KMS-11 (cell line): Measurements from ENCODE around the gene ADGRD1.

Experiments
- H2AFZ ChIP-seq: fragments of 200-600 bp; sonication (generic); 2 replicates; pipeline ENCODE4 v1.6.1; 2016; ENCODE audit warnings: antibody characterized with exemption, mixed run types, low read depth
- H3K27ac ChIP-seq: fragments of 200-600 bp; sonication (generic); 2 replicates; pipeline ENCODE4 v1.6.1; 2016; ENCODE audit warnings: mild to moderate bottlenecking, mixed run types
- H3K27me3 ChIP-seq: fragments of 200-600 bp; sonication (generic); 2 replicates; pipeline ENCODE4 v1.6.1; 2017; ENCODE audit warnings: mild to moderate bottlenecking, low read depth, mixed run types, moderate library complexity; ENCODE audit not compliant: insufficient read depth
- H3K36me3 ChIP-seq: fragments of 200-600 bp; sonication (generic); 2 replicates; pipeline ENCODE4 v1.6.1; 2017; ENCODE audit warnings: mild to moderate bottlenecking, mixed run types; ENCODE audit not compliant: insufficient read depth
- H3K4me1 ChIP-seq: fragments of 200-600 bp; sonication (generic); 2 replicates; pipeline ENCODE4 v1.6.1; 2016; ENCODE audit warnings: mild to moderate bottlenecking, low read depth, mixed run types; ENCODE audit not compliant: poor library complexity, severe bottlenecking
- H3K4me2 ChIP-seq: fragments of 200-600 bp; sonication (generic); 2 replicates; pipeline ENCODE4 v1.7.0; 2016; ENCODE audit warnings: mild to moderate bottlenecking, mixed run types
- H3K4me3 ChIP-seq: fragments of 200-600 bp; sonication (generic); IDR thresholded peaks from 2 replicates; pipeline ENCODE4 v1.6.1; 2017; ENCODE audit warnings: low read depth, low read length, mixed read lengths; ENCODE audit not compliant: insufficient read depth
- H3K79me2 ChIP-seq: fragments of 200-600 bp; sonication (generic); 2 replicates; pipeline ENCODE4 v1.6.1; 2016; ENCODE audit warnings: low read depth, mixed run types; ENCODE audit not compliant: insufficient read depth
- H3K9ac ChIP-seq: fragments of 200-600 bp; sonication (generic); 2 replicates; pipeline ENCODE4 v1.6.1; 2016; ENCODE audit warnings: mild to moderate bottlenecking, mixed run types
- H4K20me1 ChIP-seq: fragments of 200-600 bp; sonication (generic); 2 replicates; pipeline ENCODE4 v1.6.1; 2016; ENCODE audit warnings: mild to moderate bottlenecking, mixed run types; ENCODE audit not compliant: insufficient read depth
- TF ChIP-seq, protein P1 (sequence below): fragments of 200-600 bp; sonication (generic); conservative IDR thresholded peaks from 2 replicates; pipeline ENCODE4 v1.6.1; 2017; ENCODE audit warnings: low read depth, mild to moderate bottlenecking, antibody characterized with exemption, low read length, moderate library complexity, mixed read lengths

Gene ADGRD1

DNA sequence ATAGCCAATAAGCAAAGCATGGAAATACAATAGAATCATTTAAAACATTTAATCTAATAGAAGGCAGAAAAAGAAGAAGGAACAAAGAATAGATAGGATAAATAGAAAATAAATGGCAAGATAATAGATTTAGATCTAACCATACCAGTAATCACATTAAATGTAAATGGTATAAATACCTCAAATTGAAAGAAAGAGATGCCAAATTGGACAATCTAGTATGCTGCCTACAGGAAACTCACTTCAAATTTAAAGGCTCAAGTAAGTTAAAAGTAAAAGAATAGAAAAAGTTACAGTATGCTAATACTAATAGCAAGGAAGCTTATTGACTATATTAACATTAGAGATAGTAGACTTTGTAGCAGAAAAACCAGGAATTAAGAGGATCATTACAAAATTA is 41.8 kb upstream of the ADGRD1 start:
- no peak overlapping the region for H3K4me2 ChIP-seq
- TF ChIP-seq, protein P1, sequence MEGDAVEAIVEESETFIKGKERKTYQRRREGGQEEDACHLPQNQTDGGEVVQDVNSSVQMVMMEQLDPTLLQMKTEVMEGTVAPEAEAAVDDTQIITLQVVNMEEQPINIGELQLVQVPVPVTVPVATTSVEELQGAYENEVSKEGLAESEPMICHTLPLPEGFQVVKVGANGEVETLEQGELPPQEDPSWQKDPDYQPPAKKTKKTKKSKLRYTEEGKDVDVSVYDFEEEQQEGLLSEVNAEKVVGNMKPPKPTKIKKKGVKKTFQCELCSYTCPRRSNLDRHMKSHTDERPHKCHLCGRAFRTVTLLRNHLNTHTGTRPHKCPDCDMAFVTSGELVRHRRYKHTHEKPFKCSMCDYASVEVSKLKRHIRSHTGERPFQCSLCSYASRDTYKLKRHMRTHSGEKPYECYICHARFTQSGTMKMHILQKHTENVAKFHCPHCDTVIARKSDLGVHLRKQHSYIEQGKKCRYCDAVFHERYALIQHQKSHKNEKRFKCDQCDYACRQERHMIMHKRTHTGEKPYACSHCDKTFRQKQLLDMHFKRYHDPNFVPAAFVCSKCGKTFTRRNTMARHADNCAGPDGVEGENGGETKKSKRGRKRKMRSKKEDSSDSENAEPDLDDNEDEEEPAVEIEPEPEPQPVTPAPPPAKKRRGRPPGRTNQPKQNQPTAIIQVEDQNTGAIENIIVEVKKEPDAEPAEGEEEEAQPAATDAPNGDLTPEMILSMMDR = no peak
- H2AFZ ChIP-seq = no peak overlapping the region
- no peak overlapping the region for H3K9ac ChIP-seq
- H4K20me1 ChIP-seq = no peaks in the 10 kb centered on the region
- no peak overlapping the region for H3K27ac ChIP-seq
- H3K4me1 ChIP-seq = no peaks in the 10 kb centered on the region
- H3K4me3 ChIP-seq = no peak overlapping the region
- no peaks in the 10 kb centered on the region for H3K79me2 ChIP-seq
- H3K36me3 ChIP-seq = no peaks in the 10 kb centered on the region
- H3K27me3 ChIP-seq = no peaks in the 10 kb centered on the region

DNA sequence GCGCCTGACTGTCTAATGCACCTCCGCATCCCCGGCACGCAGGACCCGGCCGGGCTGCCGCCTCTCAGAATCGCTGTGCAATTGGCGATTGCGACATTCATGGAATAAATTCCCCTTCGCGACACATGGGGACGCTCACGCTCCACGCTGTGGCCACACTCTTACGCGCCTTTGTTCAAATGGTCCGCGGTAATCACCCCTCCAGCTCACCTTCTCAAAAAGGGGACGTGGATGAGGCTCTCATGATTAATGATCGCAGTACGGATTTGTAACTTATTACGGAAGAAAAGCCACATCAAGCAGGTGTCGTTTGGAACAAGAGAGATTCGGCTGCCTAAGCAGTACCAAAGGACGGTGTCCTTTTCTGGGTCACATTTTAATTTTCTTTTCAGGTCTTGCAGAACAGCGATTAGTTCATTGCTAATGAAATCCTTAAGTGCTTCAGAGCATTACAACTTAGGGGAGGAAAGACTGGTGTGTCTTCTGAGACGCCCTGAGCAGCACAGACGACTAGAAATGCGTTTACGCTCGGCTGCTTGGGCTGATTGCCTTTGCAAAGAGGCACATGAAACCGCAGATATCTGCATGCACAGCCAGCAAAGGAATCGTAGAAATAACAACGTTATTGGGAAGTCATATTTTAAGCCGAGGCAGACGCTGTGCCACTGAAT is 37.3 kb upstream of the ADGRD1 start:
- Histone ChIP-seq H3K27me3 (no peaks in the 10 kb centered on the region), H3K27ac (no peak overlapping the region), H3K4me1 (no peaks in the 10 kb centered on the region), H3K4me2 (no peak overlapping the region), H3K4me3 (no peak overlapping the region), H3K9ac (no peak overlapping the region), H2AFZ (no peak overlapping the region), H3K36me3 (no peaks in the 10 kb centered on the region), H4K20me1 (no peaks in the 10 kb centered on the region), H3K79me2 (no peaks in the 10 kb centered on the region)
- TF ChIP-seq, protein P1 = no peak

DNA sequence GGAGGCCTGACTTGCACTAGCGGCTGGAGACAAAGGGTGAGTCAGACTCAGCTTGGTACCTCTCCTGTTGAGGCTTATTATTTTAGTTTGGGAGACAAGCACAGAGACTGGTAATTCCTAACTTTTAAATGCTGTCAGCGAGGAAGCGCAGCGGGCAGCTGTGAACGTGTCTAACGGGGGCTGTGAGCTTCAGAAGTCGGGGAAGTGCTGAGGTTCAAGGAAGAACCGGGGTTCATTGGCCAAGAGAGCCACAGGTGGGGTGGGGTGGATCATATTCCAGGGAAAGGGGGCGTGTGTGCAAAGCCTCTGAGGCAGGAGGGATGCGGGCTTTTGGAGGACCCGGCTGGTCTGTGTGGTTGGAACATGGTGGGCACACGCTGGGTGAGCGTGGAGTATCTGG is 36.1 kb upstream of the ADGRD1 start:
- no peak overlapping the region for H2AFZ ChIP-seq
- H3K4me2 ChIP-seq = no peak overlapping the region
- H3K27me3 ChIP-seq = no peaks in the 10 kb centered on the region
- no peak overlapping the region for H3K4me3 ChIP-seq
- no peak overlapping the region for H3K27ac ChIP-seq
- TF ChIP-seq, protein P1 = no peak
- H4K20me1 ChIP-seq = no peaks in the 10 kb centered on the region
- no peaks in the 10 kb centered on the region for H3K4me1 ChIP-seq
- H3K9ac ChIP-seq = no peak overlapping the region
- no peaks in the 10 kb centered on the region for H3K36me3 ChIP-seq
- H3K79me2 ChIP-seq = no peaks in the 10 kb centered on the region

DNA sequence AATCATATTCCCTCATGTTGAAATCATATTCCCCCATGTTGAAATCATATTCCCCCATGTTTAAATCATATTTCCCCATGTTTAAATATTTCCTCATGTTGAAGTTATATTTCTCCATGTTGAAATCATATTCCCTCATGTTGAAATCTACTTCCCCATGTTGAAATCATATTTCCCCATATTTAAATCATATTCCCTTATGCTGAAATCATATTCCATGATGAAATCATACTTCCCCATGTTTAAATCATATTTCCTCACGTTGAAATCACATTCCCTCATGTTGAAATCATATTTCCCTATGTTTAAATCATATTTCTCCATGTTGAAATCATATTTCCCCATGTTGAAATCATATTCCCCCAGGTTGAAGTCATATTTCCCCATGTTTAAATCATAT is 34.6 kb upstream of the ADGRD1 start:
- H3K27me3 ChIP-seq = no peaks in the 10 kb centered on the region

More for the DNA sequence above, 34.6 kb upstream of the ADGRD1 start:
- Histone ChIP-seq H3K27ac (no peak overlapping the region), H3K4me2 (no peak overlapping the region), H3K9ac (no peak overlapping the region), H4K20me1 (no peaks in the 10 kb centered on the region), H2AFZ (no peak overlapping the region), H3K79me2 (no peaks in the 10 kb centered on the region), H3K36me3 (no peaks in the 10 kb centered on the region), H3K4me1 (no peaks in the 10 kb centered on the region), H3K4me3 (no peak overlapping the region)
- TF ChIP-seq, protein P1 = no peak
